Measurements from ENCODE around the gene CD59. TPM values are rescaled to one million over a fixed set of nuclear protein-coding genes. Genes with fewer than 3 reads are reported as not detected.

CD59 gene
- total and polyA plus RNA-seq, 2 donors (not counting 3 experiments of a cell fraction or from before 2014, with no cell fraction given), result 992 to 1,084 TPM

DNA sequence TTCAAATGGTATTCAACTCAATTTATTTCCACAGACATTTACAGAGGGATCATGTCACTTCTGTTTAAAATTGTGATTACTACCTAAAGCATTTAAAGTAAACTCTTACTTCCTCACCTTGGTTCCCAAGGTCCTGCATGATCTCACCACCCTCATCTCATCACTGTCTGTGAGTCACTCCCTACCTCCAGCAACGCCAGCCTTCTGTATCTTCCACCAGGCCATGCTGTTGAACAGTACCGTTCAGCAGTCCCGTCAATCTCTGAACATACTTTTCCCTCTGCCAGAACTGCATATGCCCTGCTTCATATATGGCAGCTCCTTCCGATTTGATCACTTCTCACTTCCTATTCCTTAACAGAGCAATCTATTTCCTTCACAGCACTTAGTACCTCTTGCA is 36.1 kb upstream of the CD59 start:
- Histone ChIP-seq H2AFZ (ENCODE audit: low read depth, low read length) (no peak overlapping the region), H3K36me3 (ENCODE audit: control insufficient read depth in 2 of 2, extremely low read depth in 1 of 2, insufficient read depth in 2 of 2, low read length in 2 of 2) (no peaks in the 10 kb centered on the region), H3K9ac (replicated peaks; ENCODE audit: extremely low read depth, insufficient read depth, low read length) (no peak overlapping the region), H3K9me3 (replicated peaks; ENCODE audit: control insufficient read depth, insufficient read depth, low read length) (no peaks in the 10 kb centered on the region), H3K4me1 (ENCODE audit: control insufficient read depth, extremely low read depth, insufficient read depth, low read length) (peaks cover 12% of the 10 kb centered on the region), H4K20me1 (replicated peaks; ENCODE audit: control insufficient read depth, extremely low read depth, insufficient read depth, low read length) (no peaks in the 10 kb centered on the region), H3K4me3 (replicated peaks in 1 of 3; ENCODE audit: insufficient read depth in 1 of 3, low read depth in 1 of 3, low read length in 3 of 3) (no peak overlapping the region), H3K9me1 (replicated peaks; ENCODE audit: control insufficient read depth, extremely low read depth, insufficient read depth, low read length) (no peaks in the 10 kb centered on the region), H3K79me2 (ENCODE audit: control insufficient read depth, insufficient read depth, low read length) (peaks cover 14% of the 10 kb centered on the region), H3K27me3 (ENCODE audit: control insufficient read depth in 2 of 2, insufficient read depth in 2 of 2, low read length in 2 of 2) (peaks cover 7 to 8% of the 10 kb centered on the region in 2 experiments), H3K27ac (ENCODE audit: insufficient read depth, low read depth, low read length) (no peak overlapping the region), H3K4me2 (ENCODE audit: insufficient read depth, low read length) (no peak overlapping the region)
- POLR2A ChIA-PET, result no interaction called here
- DNase-seq (ENCODE audit: low read depth, low spot score) (no peak), FAIRE-seq (no peak)
- CTCF ChIA-PET, result interaction anchor here (0.7 to 1.6 kb wide), 3 partner anchors 11 to 35 kb away, joined by 3 to 5 read pairs (median 4); no protein-coding TSS in a partner anchor
- intact Hi-C loops (cut with micrococcal nuclease), result no loop called here
- no TSS peak for BruUV-seq (replicated peaks)
- dilution Hi-C loops (cut with MboI; ENCODE audit: extremely low pct_ligation_motif_present, low sequenced_read_pairs), result no loop called here
- TF ChIP-seq POLR2AphosphoS5 (IDR thresholded peaks at IDR 0.05; ENCODE audit: insufficient read depth, low read depth, low read length) (no peak), FOS (IDR thresholded peaks at IDR 0.05; ENCODE audit: borderline replicate concordance, insufficient read depth, low read length) (no peak), EZH2 (IDR thresholded peaks at IDR 0.05; ENCODE audit: borderline replicate concordance, low read depth, low read length, severe bottlenecking) (no peak), JUN (IDR thresholded peaks at IDR 0.05; ENCODE audit: borderline replicate concordance, insufficient read depth, insufficient read length, low read depth) (no peak), MYC (IDR thresholded peaks at IDR 0.05; ENCODE audit: low read depth, low read length) (no peak), CTCF (IDR thresholded peaks at IDR 0.05; ENCODE audit: extremely low read depth in 1 of 2, insufficient read depth in 1 of 2, low read depth in 1 of 2, low read length in 2 of 2) (no peak), POLR2A (IDR thresholded peaks at IDR 0.05; ENCODE audit: low read depth, low read length) (no peak), MAX (IDR thresholded peaks at IDR 0.05; ENCODE audit: insufficient read depth, insufficient read length) (no peak), GATA2 (IDR thresholded peaks at IDR 0.05; ENCODE audit: insufficient read depth, insufficient read length, low read depth, low read length) (no peak)

Measured in endothelial cell of umbilical vein (primary cell).